ENCODE measurements around the gene GABPB1.

GABPB1 gene

DNA sequence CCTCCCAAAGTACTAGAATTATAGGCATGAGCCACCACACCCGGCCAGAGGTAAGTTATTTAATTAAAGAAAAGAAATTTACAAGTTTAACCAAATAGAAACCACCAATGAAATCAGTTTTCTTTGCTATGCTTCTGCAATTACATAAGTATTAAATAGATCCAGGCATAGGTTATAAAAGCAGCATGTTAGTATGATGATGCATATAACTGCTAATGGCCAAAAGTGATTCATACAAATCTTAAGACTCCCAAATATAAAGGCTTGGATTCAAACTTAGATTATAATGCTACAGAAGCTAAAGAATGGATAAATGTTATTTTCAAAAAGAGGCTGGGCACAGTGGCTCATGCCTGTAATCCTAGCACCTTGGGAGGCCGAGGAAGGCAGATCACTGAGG, 56.7 kb downstream of the GABPB1 start:
- Histone ChIP-seq H3K4me1 (ENCODE audit: control insufficient read depth, insufficient read depth, low read length) (no peaks in the 10 kb centered on the region), H3K9ac (ENCODE audit: low read length) (no peak overlapping the region), H3K27ac (ENCODE audit: low read depth, low read length) (no peak overlapping the region), H3K4me3 (ENCODE audit: low read length) (no peak overlapping the region), H3K36me3 (ENCODE audit: control insufficient read depth, insufficient read depth, low read length) (no peaks in the 10 kb centered on the region), H3K27me3 (ENCODE audit: control insufficient read depth, insufficient read depth, low read length) (no peaks in the 10 kb centered on the region)

DNA sequence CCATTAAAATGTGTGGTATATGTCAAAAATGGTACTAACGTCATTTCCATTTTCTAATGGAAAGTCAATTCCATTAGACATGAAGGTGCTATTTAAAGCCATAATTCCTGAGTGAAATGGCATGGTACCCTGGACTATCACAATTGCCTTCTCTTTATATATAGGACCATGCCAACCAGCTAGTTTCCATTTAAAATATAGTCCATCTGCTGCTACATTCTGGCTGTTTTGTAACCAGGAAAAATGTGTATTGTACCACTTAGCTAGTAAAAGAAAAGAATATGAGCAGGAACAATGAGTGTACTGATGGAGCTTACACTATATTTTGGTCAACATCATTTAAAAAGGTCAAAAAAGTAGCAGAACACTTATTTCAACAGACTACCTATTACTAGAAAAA, 59.0 kb downstream of the GABPB1 start:
- Histone ChIP-seq H3K27ac (ENCODE audit: low read depth, low read length) (no peak overlapping the region), H3K4me3 (ENCODE audit: low read length) (no peak overlapping the region), H3K9ac (ENCODE audit: low read length) (no peak overlapping the region), H3K4me1 (ENCODE audit: control insufficient read depth, insufficient read depth, low read length) (no peaks in the 10 kb centered on the region), H3K36me3 (ENCODE audit: control insufficient read depth, insufficient read depth, low read length) (no peaks in the 10 kb centered on the region), H3K27me3 (ENCODE audit: control insufficient read depth, insufficient read depth, low read length) (no peaks in the 10 kb centered on the region)

DNA sequence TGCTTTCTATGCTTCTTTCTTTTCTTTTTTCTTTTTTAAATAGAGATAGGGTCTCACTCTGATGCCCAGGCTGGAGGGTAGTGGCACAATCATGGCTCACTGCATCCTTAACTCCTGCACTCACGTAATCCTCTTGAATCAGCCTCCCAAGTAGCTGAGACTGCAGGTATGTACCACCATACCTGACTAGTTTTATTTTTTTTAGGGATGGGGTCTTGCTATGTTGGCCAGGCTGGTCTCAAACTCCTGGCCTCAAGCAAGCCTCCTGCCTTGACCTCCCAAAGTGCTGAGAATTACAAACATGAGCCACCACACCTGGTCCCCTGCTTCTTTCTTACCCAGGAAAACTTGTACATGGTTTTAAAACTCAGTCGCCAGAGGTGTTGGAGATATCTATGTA, 65.2 kb downstream of the GABPB1 start:
- H3K4me3 ChIP-seq (ENCODE audit: low read length), result no peak overlapping the region
- no peaks in the 10 kb centered on the region for H3K4me1 ChIP-seq (ENCODE audit: control insufficient read depth, insufficient read depth, low read length)
- H3K27ac ChIP-seq (ENCODE audit: low read depth, low read length), result no peak overlapping the region
- no peaks in the 10 kb centered on the region for H3K27me3 ChIP-seq (ENCODE audit: control insufficient read depth, insufficient read depth, low read length)
- peaks cover 4% of the 10 kb centered on the region for H3K36me3 ChIP-seq (ENCODE audit: control insufficient read depth, insufficient read depth, low read length)
- no peak overlapping the region for H3K9ac ChIP-seq (ENCODE audit: low read length)

DNA sequence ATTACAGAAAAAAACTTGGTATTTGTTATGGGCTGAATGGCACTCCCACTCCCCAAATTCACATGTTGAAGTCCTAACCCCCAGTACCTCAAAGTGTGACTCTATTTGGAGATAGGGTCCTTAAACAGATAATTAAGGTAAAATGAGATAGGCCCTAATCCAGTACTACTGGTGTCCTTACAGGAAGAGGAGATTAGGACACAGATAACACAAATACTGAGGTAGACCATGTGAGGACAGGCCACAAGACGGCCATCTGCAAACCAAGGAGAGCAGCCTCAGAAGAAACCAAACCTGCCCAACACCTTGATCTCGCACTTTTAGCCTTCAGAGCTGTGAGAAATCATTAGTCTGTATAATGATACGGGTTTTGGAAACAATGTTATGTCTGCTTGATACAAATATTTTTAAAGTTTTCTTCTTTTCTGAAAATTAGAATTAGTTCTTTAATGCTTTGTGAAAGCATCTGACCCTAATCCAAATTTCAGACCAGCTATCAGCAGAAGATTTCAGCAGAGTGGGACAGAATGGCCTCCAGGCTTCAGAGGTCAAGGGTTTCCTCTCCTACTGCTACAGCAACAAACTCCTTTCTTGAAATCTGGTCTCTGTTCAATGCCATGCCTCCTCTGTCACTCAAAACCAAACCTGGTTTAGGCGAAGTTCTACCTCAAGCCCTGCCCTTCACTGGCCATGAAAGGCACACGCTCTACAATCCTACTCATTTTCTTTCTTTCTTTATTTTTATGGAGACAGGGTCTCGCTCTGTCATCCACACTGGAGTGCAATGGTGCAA, 67.5 kb downstream of the GABPB1 start:
- H3K36me3 ChIP-seq (ENCODE audit: control insufficient read depth, insufficient read depth, low read length), result peaks cover 4% of the 10 kb centered on the region
- H3K9ac ChIP-seq (ENCODE audit: low read length), result no peak overlapping the region
- no peak overlapping the region for H3K4me3 ChIP-seq (ENCODE audit: low read length)
- H3K4me1 ChIP-seq (ENCODE audit: control insufficient read depth, insufficient read depth, low read length), result no peaks in the 10 kb centered on the region
- H3K27ac ChIP-seq (ENCODE audit: low read depth, low read length), result no peak overlapping the region
- no peaks in the 10 kb centered on the region for H3K27me3 ChIP-seq (ENCODE audit: control insufficient read depth, insufficient read depth, low read length)

DNA sequence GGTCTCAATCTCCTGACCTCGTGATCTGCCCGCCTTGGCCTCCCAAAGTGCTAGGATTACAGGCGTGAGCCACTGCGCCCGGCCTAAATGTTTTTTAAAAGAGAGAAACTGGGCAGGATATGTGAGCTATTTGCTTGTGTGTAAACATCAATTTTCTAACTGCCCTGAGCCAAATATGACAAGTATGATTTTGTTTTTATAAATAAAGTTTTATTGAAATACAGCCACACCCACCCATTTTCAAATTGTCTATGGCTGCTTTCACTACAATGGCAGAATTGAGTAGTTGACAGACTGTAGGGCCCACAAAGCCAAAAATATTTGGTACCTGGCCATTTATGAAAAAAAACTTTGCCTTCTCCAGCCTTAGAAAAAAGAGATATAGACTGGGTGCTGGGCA, 73.6 kb downstream of the GABPB1 start:
- Histone ChIP-seq H3K4me1 (ENCODE audit: control insufficient read depth, insufficient read depth, low read length) (no peaks in the 10 kb centered on the region), H3K4me3 (ENCODE audit: low read length) (no peak overlapping the region), H3K9ac (ENCODE audit: low read length) (no peak overlapping the region), H3K27me3 (ENCODE audit: control insufficient read depth, insufficient read depth, low read length) (no peaks in the 10 kb centered on the region), H3K27ac (ENCODE audit: low read depth, low read length) (no peak overlapping the region), H3K36me3 (ENCODE audit: control insufficient read depth, insufficient read depth, low read length) (no peaks in the 10 kb centered on the region)

DNA sequence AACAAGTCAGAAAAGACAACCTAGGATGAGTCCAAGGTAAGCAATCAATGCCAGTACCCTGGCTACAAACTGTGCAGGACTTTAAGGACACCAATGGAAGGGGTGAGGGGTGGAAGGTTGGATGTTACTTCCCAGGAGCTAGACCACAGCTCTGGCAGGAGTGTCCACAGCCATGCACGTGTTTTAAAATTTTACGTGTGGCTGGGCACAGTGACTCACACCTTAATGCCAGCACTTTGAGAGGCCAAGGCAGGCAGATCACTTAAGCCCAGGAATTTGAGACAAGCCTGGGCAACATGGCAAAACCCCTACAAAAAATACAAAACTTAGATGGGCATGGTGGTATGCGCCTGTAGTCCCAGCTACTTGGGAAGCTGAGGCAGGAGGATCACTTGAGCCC, 74.7 kb downstream of the GABPB1 start:
- no peaks in the 10 kb centered on the region for H3K36me3 ChIP-seq (ENCODE audit: control insufficient read depth, insufficient read depth, low read length)
- H3K9ac ChIP-seq (ENCODE audit: low read length), result no peak overlapping the region
- no peaks in the 10 kb centered on the region for H3K27me3 ChIP-seq (ENCODE audit: control insufficient read depth, insufficient read depth, low read length)
- H3K4me1 ChIP-seq (ENCODE audit: control insufficient read depth, insufficient read depth, low read length), result no peaks in the 10 kb centered on the region
- H3K27ac ChIP-seq (ENCODE audit: low read depth, low read length), result no peak overlapping the region
- H3K4me3 ChIP-seq (ENCODE audit: low read length), result no peak overlapping the region

DNA sequence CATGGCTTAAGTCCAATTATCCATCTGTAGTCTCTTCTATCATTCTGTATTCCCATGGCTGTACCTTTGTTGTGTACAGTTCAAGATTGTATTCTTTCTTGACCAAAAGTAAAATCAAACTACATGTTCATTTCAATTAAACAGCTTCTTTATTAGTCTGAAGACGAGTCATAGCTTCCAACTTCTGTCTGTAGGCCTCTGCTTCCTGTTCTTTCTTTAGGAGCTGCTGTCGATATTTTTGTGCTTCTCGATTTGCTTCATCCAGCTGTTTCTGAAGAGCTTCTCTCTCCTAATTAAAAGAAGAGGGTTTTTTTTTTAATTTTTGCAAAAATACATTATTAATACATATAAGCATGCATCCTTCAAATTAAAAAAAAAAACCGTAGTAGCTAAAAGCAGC, 76.5 kb downstream of the GABPB1 start:
- no peaks in the 10 kb centered on the region for H3K27me3 ChIP-seq (ENCODE audit: control insufficient read depth, insufficient read depth, low read length)
- no peak overlapping the region for H3K9ac ChIP-seq (ENCODE audit: low read length)
- H3K36me3 ChIP-seq (ENCODE audit: control insufficient read depth, insufficient read depth, low read length), result no peaks in the 10 kb centered on the region
- H3K4me1 ChIP-seq (ENCODE audit: control insufficient read depth, insufficient read depth, low read length), result no peaks in the 10 kb centered on the region
- H3K4me3 ChIP-seq (ENCODE audit: low read length), result no peak overlapping the region
- no peak overlapping the region for H3K27ac ChIP-seq (ENCODE audit: low read depth, low read length)

DNA sequence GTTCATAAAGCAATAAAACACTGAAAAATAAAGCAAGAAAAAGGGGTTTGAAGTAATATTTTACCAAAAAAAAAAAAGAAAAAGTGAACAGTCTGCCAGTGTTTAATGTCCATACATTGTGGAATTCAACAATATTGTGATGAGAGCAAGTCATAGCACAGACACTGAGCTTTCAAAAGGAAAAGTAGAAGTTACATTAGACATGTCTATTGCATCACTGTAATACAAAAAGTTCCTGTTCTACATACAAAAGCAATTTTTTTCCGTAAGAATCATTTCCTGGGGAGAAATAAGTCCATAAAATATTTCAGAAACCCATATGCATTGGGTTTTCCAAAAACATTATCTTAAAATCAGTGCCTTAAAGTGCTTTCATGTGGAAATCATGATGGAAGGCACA, 77.6 kb downstream of the GABPB1 start:
- H3K9ac ChIP-seq (ENCODE audit: low read length), result no peak overlapping the region
- H3K4me1 ChIP-seq (ENCODE audit: control insufficient read depth, insufficient read depth, low read length), result no peaks in the 10 kb centered on the region
- no peak overlapping the region for H3K27ac ChIP-seq (ENCODE audit: low read depth, low read length)
- H3K27me3 ChIP-seq (ENCODE audit: control insufficient read depth, insufficient read depth, low read length), result no peaks in the 10 kb centered on the region
- H3K4me3 ChIP-seq (ENCODE audit: low read length), result no peak overlapping the region
- no peaks in the 10 kb centered on the region for H3K36me3 ChIP-seq (ENCODE audit: control insufficient read depth, insufficient read depth, low read length)

DNA sequence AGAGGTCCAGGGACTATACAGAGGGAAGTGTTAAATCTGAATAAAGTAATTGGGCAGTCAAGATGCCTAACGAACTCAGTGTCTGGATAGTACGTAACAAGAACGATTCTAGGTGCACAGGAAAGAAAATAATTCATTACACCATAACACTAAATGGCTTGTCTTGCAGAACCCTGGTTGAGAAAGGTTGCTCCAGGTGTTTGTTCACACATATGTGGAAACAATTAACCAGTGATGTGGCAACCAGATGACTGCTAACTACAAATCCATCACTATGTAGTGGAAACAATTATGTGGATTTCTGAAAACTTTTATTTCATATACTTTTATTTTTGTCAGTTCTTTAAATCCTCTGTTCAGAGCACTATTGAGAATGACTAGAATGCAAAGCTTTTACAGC, 79.1 kb downstream of the GABPB1 start:
- no peak overlapping the region for H3K27ac ChIP-seq (ENCODE audit: low read depth, low read length)
- no peaks in the 10 kb centered on the region for H3K36me3 ChIP-seq (ENCODE audit: control insufficient read depth, insufficient read depth, low read length)
- no peaks in the 10 kb centered on the region for H3K27me3 ChIP-seq (ENCODE audit: control insufficient read depth, insufficient read depth, low read length)
- H3K9ac ChIP-seq (ENCODE audit: low read length), result no peak overlapping the region
- H3K4me1 ChIP-seq (ENCODE audit: control insufficient read depth, insufficient read depth, low read length), result no peaks in the 10 kb centered on the region
- H3K4me3 ChIP-seq (ENCODE audit: low read length), result no peak overlapping the region

DNA sequence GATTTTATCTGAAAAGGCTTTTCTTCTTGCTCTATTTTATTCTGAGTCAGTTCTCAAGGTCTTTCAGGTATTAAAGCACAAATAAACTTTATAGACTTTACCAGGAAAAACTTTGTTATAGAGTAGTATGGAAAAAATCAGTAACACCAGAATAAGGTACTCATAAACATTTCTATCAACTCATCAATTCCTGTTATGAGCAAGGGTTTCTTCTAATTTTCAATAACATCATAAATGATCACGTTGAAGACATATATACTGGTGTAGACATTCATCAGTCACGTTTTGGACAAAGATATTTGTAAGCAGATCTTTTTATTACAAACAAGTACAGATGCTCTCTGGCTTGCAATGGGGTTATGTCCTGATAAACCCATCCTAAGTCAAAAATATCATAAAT, 79.9 kb downstream of the GABPB1 start:
- Histone ChIP-seq H3K4me1 (ENCODE audit: control insufficient read depth, insufficient read depth, low read length) (no peaks in the 10 kb centered on the region), H3K4me3 (ENCODE audit: low read length) (no peak overlapping the region), H3K9ac (ENCODE audit: low read length) (no peak overlapping the region), H3K27ac (ENCODE audit: low read depth, low read length) (no peak overlapping the region), H3K36me3 (ENCODE audit: control insufficient read depth, insufficient read depth, low read length) (no peaks in the 10 kb centered on the region), H3K27me3 (ENCODE audit: control insufficient read depth, insufficient read depth, low read length) (no peaks in the 10 kb centered on the region)

DNA sequence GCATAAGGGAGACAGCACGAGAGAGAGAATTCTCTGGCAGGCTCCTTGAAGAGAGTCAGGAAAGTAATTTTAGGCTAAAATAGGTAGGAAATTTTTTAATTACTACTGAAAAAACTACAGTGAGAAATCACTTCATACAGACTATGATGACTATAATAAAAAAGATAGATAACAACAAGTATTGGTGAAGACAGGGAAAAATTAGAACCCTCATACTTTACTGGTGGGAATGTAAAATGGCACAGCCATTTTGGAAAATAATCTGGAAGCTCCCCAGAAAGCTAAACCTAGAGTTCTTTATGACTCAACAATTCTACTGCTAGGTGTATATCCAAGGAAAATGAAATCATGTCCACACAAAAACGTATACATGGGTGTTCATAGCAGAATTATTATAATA, 87.4 kb downstream of the GABPB1 start:
- no peaks in the 10 kb centered on the region for H3K4me1 ChIP-seq (ENCODE audit: control insufficient read depth, insufficient read depth, low read length)
- H3K27me3 ChIP-seq (ENCODE audit: control insufficient read depth, insufficient read depth, low read length), result no peaks in the 10 kb centered on the region
- no peak overlapping the region for H3K4me3 ChIP-seq (ENCODE audit: low read length)
- no peak overlapping the region for H3K9ac ChIP-seq (ENCODE audit: low read length)
- no peaks in the 10 kb centered on the region for H3K36me3 ChIP-seq (ENCODE audit: control insufficient read depth, insufficient read depth, low read length)
- no peak overlapping the region for H3K27ac ChIP-seq (ENCODE audit: low read depth, low read length)

DNA sequence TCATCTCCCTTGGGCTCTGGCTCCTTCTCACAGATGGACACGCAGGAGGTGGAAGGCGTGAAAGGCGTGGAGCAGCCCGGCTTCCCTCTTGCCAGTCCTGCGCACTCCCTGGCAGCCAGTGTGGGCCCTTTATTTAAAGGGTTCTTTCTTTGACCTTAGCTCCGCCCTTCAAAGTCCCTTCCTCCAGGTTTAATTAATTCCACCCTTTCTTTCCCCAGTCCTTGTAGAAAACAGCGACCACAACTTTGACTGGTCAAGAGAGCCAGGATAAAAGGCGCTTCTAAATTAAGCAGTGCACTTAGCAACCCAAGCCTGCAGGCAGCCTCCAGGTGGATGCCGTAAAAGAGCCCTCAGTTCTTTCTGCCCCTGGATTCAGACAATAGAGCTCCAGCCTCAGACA, 89.4 kb downstream of the GABPB1 start, which contains the start of gene HDC:
Gene HDC, minus strand, starts transcription at position 107 of the 400 bp plus-strand sequence. Its CDS starts 103 bp downstream, at position 4.
- Histone ChIP-seq H3K27me3 (ENCODE audit: control insufficient read depth, insufficient read depth, low read length) (no peaks in the 10 kb centered on the region), H3K4me3 (ENCODE audit: low read length) (no peak within 1 kb of the TSS), H3K4me1 (ENCODE audit: control insufficient read depth, insufficient read depth, low read length) (no peaks in the 10 kb centered on the region), H3K27ac (ENCODE audit: low read depth, low read length) (no peak within 1 kb of the TSS), H3K36me3 (ENCODE audit: control insufficient read depth, insufficient read depth, low read length) (no peaks in the 10 kb centered on the region), H3K9ac (ENCODE audit: low read length) (no peak within 1 kb of the TSS)

DNA sequence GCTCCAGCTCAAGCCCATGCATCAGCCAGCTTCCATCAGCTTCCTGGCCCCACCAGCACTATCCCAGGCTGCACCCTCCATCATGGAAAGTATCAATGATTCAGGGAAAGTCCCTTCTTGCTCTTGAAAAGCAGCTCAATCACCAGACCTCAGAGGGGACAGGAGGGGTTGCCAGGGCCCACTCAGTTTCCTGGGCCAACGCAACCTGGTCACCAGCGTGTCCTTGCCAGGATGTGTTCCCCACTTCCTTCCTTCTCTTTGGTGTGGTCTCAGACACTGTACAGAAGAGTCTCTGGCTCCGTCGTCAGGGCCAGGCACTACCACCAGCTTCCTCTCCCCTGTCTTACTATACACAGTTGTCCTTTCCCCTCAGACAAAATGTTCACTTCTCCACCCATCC, 92.5 kb downstream of the GABPB1 start:
- no peaks in the 10 kb centered on the region for H3K36me3 ChIP-seq (ENCODE audit: control insufficient read depth, insufficient read depth, low read length)
- H3K9ac ChIP-seq (ENCODE audit: low read length), result no peak overlapping the region
- no peaks in the 10 kb centered on the region for H3K27me3 ChIP-seq (ENCODE audit: control insufficient read depth, insufficient read depth, low read length)
- H3K4me3 ChIP-seq (ENCODE audit: low read length), result no peak overlapping the region
- H3K27ac ChIP-seq (ENCODE audit: low read depth, low read length), result no peak overlapping the region
- no peaks in the 10 kb centered on the region for H3K4me1 ChIP-seq (ENCODE audit: control insufficient read depth, insufficient read depth, low read length)
